Dendritic cell treated with granulocyte-macrophage colony-stimulating factor and Interleukin-4, amounts not matched to agents 40 ng/mL and 50 ng/mL, for 4 days (primary cell): Measurements from ENCODE around the gene BICDL1.

Source experiments
- H3K27ac Mint-ChIP-seq: one replicate; pipeline ENCODE4 v1.8.0; 2022; ENCODE audit warnings: mild to moderate bottlenecking, mixed read lengths
- H3K27me3 Mint-ChIP-seq: one replicate; pipeline ENCODE4 v1.8.0; 2022; ENCODE audit warnings: mild to moderate bottlenecking, mixed read lengths
- H3K36me3 Mint-ChIP-seq: one replicate; pipeline ENCODE4 v1.8.0; 2022; ENCODE audit warnings: low read depth, mixed read lengths
- H3K4me1 Mint-ChIP-seq: one replicate; pipeline ENCODE4 v1.8.0; 2022; ENCODE audit warnings: low read depth, mixed read lengths
- H3K4me3 Mint-ChIP-seq: one replicate; pipeline ENCODE4 v1.8.0; 2022; ENCODE audit warnings: mild to moderate bottlenecking, moderate library complexity, mixed read lengths
- H3K9me3 Mint-ChIP-seq: one replicate; pipeline ENCODE4 v1.8.0; 2022; ENCODE audit warnings: mixed read lengths
- intact Hi-C: fragments of 100-400 bp; cut with micrococcal nuclease; formaldehyde crosslinking; loops from one replicate; pipeline ENCODE4 v1.15.0; 2022

Gene BICDL1

GRCh38 chr12:120069278-120069677, 80.2 kb downstream of the BICDL1 start:
- Mint-ChIP-seq H3K4me3 (no peak overlapping the region), H3K9me3 (no peaks in the 10 kb centered on the region), H3K4me1 (peaks cover under 1% of the 10 kb centered on the region), H3K27ac (no peak overlapping the region), H3K36me3 (no peaks in the 10 kb centered on the region), H3K27me3 (peaks cover 29% of the 10 kb centered on the region)
- intact Hi-C loops = no loop called here

- no peaks in the 10 kb centered on the region for H3K9me3 Mint-ChIP-seq
- no peak overlapping the region for H3K4me3 Mint-ChIP-seq
- intact Hi-C loops = no loop called here
- H3K27ac Mint-ChIP-seq = no peak overlapping the region
- H3K4me1 Mint-ChIP-seq = peaks cover 9% of the 10 kb centered on the region
- peaks cover 24% of the 10 kb centered on the region for H3K27me3 Mint-ChIP-seq
- H3K36me3 Mint-ChIP-seq = no peaks in the 10 kb centered on the region
Observed at GRCh38 chr12:120071493-120072020, 82.5 kb downstream of the BICDL1 start.

GRCh38 chr12:120072472-120073249, 83.6 kb downstream of the BICDL1 start:
- Mint-ChIP-seq H3K4me3 (no peak overlapping the region), H3K4me1 (peaks cover 9% of the 10 kb centered on the region), H3K9me3 (no peaks in the 10 kb centered on the region), H3K27ac (no peak overlapping the region), H3K27me3 (peaks cover 23% of the 10 kb centered on the region), H3K36me3 (no peaks in the 10 kb centered on the region)
- intact Hi-C loops = no loop called here

GRCh38 chr12:120075034-120075616, 86.1 kb downstream of the BICDL1 start:
- no peaks in the 10 kb centered on the region for H3K9me3 Mint-ChIP-seq
- no peaks in the 10 kb centered on the region for H3K36me3 Mint-ChIP-seq
- H3K4me1 Mint-ChIP-seq = peaks cover 14% of the 10 kb centered on the region
- intact Hi-C loops = no loop called here
- peaks cover 21% of the 10 kb centered on the region for H3K27me3 Mint-ChIP-seq
- H3K4me3 Mint-ChIP-seq = no peak overlapping the region
- H3K27ac Mint-ChIP-seq = no peak overlapping the region

GRCh38 chr12:120076651-120077050, 87.6 kb downstream of the BICDL1 start:
- intact Hi-C loops = no loop called here
- Mint-ChIP-seq H3K4me3 (no peak overlapping the region), H3K4me1 (peaks cover 14% of the 10 kb centered on the region), H3K9me3 (no peaks in the 10 kb centered on the region), H3K36me3 (no peaks in the 10 kb centered on the region), H3K27ac (no peak overlapping the region), H3K27me3 (peaks cover 12% of the 10 kb centered on the region)

- Mint-ChIP-seq H3K27me3 (peaks cover 10% of the 10 kb centered on the region), H3K36me3 (no peaks in the 10 kb centered on the region), H3K4me1 (peaks cover 14% of the 10 kb centered on the region), H3K27ac (no peak overlapping the region), H3K4me3 (no peak overlapping the region), H3K9me3 (no peaks in the 10 kb centered on the region)
- intact Hi-C loops = no loop called here
Observed at GRCh38 chr12:120077260-120077659, 88.2 kb downstream of the BICDL1 start.

GRCh38 chr12:120078868-120079267, 89.8 kb downstream of the BICDL1 start:
- intact Hi-C loops = no loop called here
- peaks cover 14% of the 10 kb centered on the region for H3K4me1 Mint-ChIP-seq

GRCh38 chr12:120079411-120080400, 90.7 kb downstream of the BICDL1 start:
- H3K9me3 Mint-ChIP-seq = no peaks in the 10 kb centered on the region
- no peaks in the 10 kb centered on the region for H3K36me3 Mint-ChIP-seq
- intact Hi-C loops = no loop called here
- peaks cover 9% of the 10 kb centered on the region for H3K4me1 Mint-ChIP-seq
- H3K27me3 Mint-ChIP-seq = peaks cover 6% of the 10 kb centered on the region
- H3K4me3 Mint-ChIP-seq = no peak overlapping the region
- no peak overlapping the region for H3K27ac Mint-ChIP-seq

More at GRCh38 chr12:120078868-120079267, 89.8 kb downstream of the BICDL1 start:
- H3K9me3 Mint-ChIP-seq = no peaks in the 10 kb centered on the region
- H3K36me3 Mint-ChIP-seq = no peaks in the 10 kb centered on the region
- H3K4me3 Mint-ChIP-seq = no peak overlapping the region
- peaks cover 9% of the 10 kb centered on the region for H3K27me3 Mint-ChIP-seq
- no peak overlapping the region for H3K27ac Mint-ChIP-seq

- no peak overlapping the region for H3K4me3 Mint-ChIP-seq
Observed at GRCh38 chr12:120081641-120082040, 92.6 kb downstream of the BICDL1 start.

GRCh38 chr12:120085920-120086645, 97.0 kb downstream of the BICDL1 start:
- Mint-ChIP-seq H3K4me3 (no peak overlapping the region), H3K4me1 (peaks cover 19% of the 10 kb centered on the region), H3K9me3 (no peaks in the 10 kb centered on the region), H3K27me3 (peaks cover 13% of the 10 kb centered on the region), H3K36me3 (peaks cover 5% of the 10 kb centered on the region), H3K27ac (peak overlapping the region; percentile 62)
- intact Hi-C loops = loop anchor here (2.0 to 5.0 kb wide), 2 partner anchors 25 to 41 kb away; no protein-coding TSS in a partner anchor

More at GRCh38 chr12:120081641-120082040, 92.6 kb downstream of the BICDL1 start:
- Mint-ChIP-seq H3K27ac (no peak overlapping the region), H3K36me3 (no peaks in the 10 kb centered on the region), H3K27me3 (peaks cover 11% of the 10 kb centered on the region), H3K9me3 (no peaks in the 10 kb centered on the region), H3K4me1 (peaks cover 6% of the 10 kb centered on the region)
- intact Hi-C loops = no loop called here

- intact Hi-C loops = loop anchor here (2.0 to 5.0 kb wide), 2 partner anchors 24 to 40 kb away; no protein-coding TSS in a partner anchor
- Mint-ChIP-seq H3K4me1 (peaks cover 25% of the 10 kb centered on the region), H3K9me3 (no peaks in the 10 kb centered on the region), H3K27ac (peak overlapping the region; percentile 62), H3K4me3 (peak overlapping the region; percentile 63), H3K27me3 (peaks cover 13% of the 10 kb centered on the region), H3K36me3 (peaks cover 14% of the 10 kb centered on the region)
Observed at GRCh38 chr12:120086801-120087621, 98.0 kb downstream of the BICDL1 start.

GRCh38 chr12:120089105-120089504, 100.1 kb downstream of the BICDL1 start:
- H3K27ac Mint-ChIP-seq = peak overlapping the region; percentile 35
- H3K4me1 Mint-ChIP-seq = peaks cover 38% of the 10 kb centered on the region
- intact Hi-C loops = loop anchor here (5.0 kb wide), 1 partner anchor 38 kb away; no protein-coding TSS in a partner anchor
- H3K9me3 Mint-ChIP-seq = no peaks in the 10 kb centered on the region
- peaks cover 35% of the 10 kb centered on the region for H3K36me3 Mint-ChIP-seq
- peaks cover 11% of the 10 kb centered on the region for H3K27me3 Mint-ChIP-seq
- H3K4me3 Mint-ChIP-seq = no peak overlapping the region
